Calu3 (cell line): Measurements from ENCODE around the gene C5orf52. TPM values are rescaled to one million over a fixed set of nuclear protein-coding genes. Genes with fewer than 3 reads are reported as not detected.
"Not testable (repeated sequence)": the region's sequence is repeated elsewhere in the genome, so short reads cannot be mapped to it uniquely, and the experiment has no call there.

ENCODE experiments used
- BruUV-seq: library from RNA; stranded (reverse); fragments of 400-500 nt; replicated peaks from 2 replicates; lab custom pipeline; 2021; lab: Mats Ljungman, UMichigan
- CTCF ChIA-PET: fragments of 300-600 bp; sonication (Branson Sonifier 250); formaldehyde crosslinking; loops from one replicate; lab custom pipeline; 2022; ENCODE audit warnings: antibody characterized with exemption; lab: Charles Lee
- DNase-seq: peaks from one replicate; pipeline ENCODE4 v3.0.0; 2022
- H3K27ac Mint-ChIP-seq: one replicate; pipeline ENCODE4 v1.8.0; 2022; ENCODE audit warnings: mixed read lengths; ENCODE audit not compliant: unreplicated experiment
- H3K27me3 Mint-ChIP-seq: one replicate; pipeline ENCODE4 v1.8.0; 2022; ENCODE audit warnings: mixed read lengths; ENCODE audit not compliant: unreplicated experiment
- H3K36me3 Mint-ChIP-seq: one replicate; pipeline ENCODE4 v1.8.0; 2022; ENCODE audit warnings: mild to moderate bottlenecking, moderate library complexity, mixed read lengths; ENCODE audit not compliant: insufficient read depth, unreplicated experiment
- H3K4me1 Mint-ChIP-seq: one replicate; pipeline ENCODE4 v1.8.0; 2022; ENCODE audit warnings: mild to moderate bottlenecking, low read depth, mixed read lengths; ENCODE audit not compliant: unreplicated experiment
- H3K4me3 Mint-ChIP-seq: one replicate; pipeline ENCODE4 v1.8.0; 2022; ENCODE audit warnings: mild to moderate bottlenecking, low read depth, moderate library complexity, mixed read lengths; ENCODE audit not compliant: unreplicated experiment
- H3K9me3 Mint-ChIP-seq: one replicate; pipeline ENCODE4 v1.8.0; 2022; ENCODE audit warnings: low read depth, mixed read lengths; ENCODE audit not compliant: unreplicated experiment
- intact Hi-C: fragments of 100-400 bp; cut with micrococcal nuclease; formaldehyde crosslinking; loops from one replicate; pipeline ENCODE4 v1.10.0; 2022; ENCODE audit not compliant: unreplicated experiment
- total RNA-seq: library from RNA; stranded (reverse); gene quantifications from 2 replicates; pipeline ENCODE4 v1.2.3, GENCODE V29; 2022
- TF ChIP-seq, protein P1 (sequence below): fragments of 200-600 bp; IDR thresholded peaks from one replicate; pipeline ENCODE4 v1.8.0; 2022; ENCODE audit warnings: antibody characterized with exemption; ENCODE audit not compliant: unreplicated experiment

The C5orf52 gene
- total RNA-seq, 1 experiment from 2014 or later: not detected

DNA sequence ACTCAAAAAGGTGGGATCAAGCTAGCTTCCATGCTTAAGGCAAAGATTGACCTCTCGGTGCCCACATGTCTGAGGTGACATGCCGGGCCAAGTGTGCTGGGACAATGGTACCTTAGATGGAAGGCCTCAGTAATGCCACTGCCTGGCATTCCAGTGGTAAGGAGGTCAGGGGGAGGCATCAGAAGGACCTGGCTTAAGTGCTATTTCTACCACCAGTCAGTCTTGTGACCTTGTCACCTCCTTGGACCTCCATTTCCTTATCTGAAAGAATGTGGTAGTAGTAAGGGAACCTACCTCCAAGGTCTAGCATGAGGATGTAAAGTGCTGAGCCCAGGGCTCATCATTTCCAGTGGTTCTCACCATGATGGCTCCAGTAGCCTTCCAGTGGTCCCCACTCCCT lies 8.9 kb downstream of the C5orf52 start:
- no peaks in the 10 kb centered on the region for H3K36me3 Mint-ChIP-seq
- TF ChIP-seq, protein P1, sequence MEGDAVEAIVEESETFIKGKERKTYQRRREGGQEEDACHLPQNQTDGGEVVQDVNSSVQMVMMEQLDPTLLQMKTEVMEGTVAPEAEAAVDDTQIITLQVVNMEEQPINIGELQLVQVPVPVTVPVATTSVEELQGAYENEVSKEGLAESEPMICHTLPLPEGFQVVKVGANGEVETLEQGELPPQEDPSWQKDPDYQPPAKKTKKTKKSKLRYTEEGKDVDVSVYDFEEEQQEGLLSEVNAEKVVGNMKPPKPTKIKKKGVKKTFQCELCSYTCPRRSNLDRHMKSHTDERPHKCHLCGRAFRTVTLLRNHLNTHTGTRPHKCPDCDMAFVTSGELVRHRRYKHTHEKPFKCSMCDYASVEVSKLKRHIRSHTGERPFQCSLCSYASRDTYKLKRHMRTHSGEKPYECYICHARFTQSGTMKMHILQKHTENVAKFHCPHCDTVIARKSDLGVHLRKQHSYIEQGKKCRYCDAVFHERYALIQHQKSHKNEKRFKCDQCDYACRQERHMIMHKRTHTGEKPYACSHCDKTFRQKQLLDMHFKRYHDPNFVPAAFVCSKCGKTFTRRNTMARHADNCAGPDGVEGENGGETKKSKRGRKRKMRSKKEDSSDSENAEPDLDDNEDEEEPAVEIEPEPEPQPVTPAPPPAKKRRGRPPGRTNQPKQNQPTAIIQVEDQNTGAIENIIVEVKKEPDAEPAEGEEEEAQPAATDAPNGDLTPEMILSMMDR: no peak
- no peak overlapping the region for H3K4me3 Mint-ChIP-seq
- no peaks in the 10 kb centered on the region for H3K4me1 Mint-ChIP-seq
- intact Hi-C loops: no loop called here
- no peak for DNase-seq
- CTCF ChIA-PET: no interaction called here
- no peaks in the 10 kb centered on the region for H3K27me3 Mint-ChIP-seq
- H3K27ac Mint-ChIP-seq: no peak overlapping the region
- BruUV-seq: no TSS peak
- no peaks in the 10 kb centered on the region for H3K9me3 Mint-ChIP-seq

DNA sequence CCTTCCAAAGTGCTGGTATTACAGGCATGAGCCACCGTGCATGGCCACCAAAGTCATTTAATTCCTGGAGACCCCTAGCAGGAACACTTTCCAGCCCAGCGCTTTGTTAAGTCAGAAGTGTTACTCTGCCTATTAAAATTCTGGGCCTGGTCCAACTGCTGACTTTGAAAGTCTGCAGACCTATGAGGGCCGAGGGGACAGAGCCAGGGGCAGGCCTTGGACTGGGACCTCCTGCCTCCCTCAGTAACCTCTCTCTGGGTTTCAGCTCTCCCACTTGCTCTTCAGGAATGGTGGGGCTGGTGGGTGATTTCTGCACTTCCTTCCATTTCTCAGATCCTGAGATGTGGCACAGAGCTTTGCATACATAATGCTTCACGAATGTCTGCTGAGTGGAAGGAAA lies 9.7 kb downstream of the C5orf52 start:
- H3K4me1 Mint-ChIP-seq: no peaks in the 10 kb centered on the region
- H3K36me3 Mint-ChIP-seq: no peaks in the 10 kb centered on the region
- no peaks in the 10 kb centered on the region for H3K9me3 Mint-ChIP-seq
- TF ChIP-seq, protein P1: no peak
- H3K27me3 Mint-ChIP-seq: no peaks in the 10 kb centered on the region
- no peak overlapping the region for H3K27ac Mint-ChIP-seq
- CTCF ChIA-PET: no interaction called here
- DNase-seq: no peak
- no peak overlapping the region for H3K4me3 Mint-ChIP-seq
- no TSS peak for BruUV-seq
- intact Hi-C loops: no loop called here

DNA sequence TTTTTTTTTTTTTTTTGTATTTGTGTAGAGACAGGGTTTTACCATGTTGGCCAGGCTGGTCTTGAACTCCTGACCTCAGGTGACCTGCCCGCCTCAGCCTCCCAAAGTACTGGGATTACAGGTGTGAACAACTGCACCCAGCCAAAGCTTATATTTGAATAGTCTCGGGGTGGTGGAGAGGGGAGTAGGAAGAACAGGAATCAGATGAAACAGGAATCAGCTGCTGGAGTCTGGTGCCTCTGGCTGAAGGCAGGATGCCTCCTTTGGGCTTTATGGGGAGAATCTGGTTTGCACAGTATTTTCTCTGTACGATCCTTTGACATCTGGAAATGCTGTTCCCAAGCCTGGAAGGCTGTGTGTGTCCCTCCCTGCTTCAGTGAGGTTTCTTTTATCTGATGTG lies 10.9 kb downstream of the C5orf52 start:
- intact Hi-C loops: no loop called here
- no peaks in the 10 kb centered on the region for H3K36me3 Mint-ChIP-seq
- H3K27ac Mint-ChIP-seq: no peak overlapping the region
- TF ChIP-seq, protein P1: no peak
- H3K9me3 Mint-ChIP-seq: no peaks in the 10 kb centered on the region
- no peaks in the 10 kb centered on the region for H3K27me3 Mint-ChIP-seq
- no peak for DNase-seq
- CTCF ChIA-PET: interaction anchor here (0.7 kb wide), 2 partner anchors 36 to 127 kb away, joined by 3 to 9 read pairs; no protein-coding TSS in a partner anchor
- no peak overlapping the region for H3K4me3 Mint-ChIP-seq
- BruUV-seq: no TSS peak
- H3K4me1 Mint-ChIP-seq: no peaks in the 10 kb centered on the region

DNA sequence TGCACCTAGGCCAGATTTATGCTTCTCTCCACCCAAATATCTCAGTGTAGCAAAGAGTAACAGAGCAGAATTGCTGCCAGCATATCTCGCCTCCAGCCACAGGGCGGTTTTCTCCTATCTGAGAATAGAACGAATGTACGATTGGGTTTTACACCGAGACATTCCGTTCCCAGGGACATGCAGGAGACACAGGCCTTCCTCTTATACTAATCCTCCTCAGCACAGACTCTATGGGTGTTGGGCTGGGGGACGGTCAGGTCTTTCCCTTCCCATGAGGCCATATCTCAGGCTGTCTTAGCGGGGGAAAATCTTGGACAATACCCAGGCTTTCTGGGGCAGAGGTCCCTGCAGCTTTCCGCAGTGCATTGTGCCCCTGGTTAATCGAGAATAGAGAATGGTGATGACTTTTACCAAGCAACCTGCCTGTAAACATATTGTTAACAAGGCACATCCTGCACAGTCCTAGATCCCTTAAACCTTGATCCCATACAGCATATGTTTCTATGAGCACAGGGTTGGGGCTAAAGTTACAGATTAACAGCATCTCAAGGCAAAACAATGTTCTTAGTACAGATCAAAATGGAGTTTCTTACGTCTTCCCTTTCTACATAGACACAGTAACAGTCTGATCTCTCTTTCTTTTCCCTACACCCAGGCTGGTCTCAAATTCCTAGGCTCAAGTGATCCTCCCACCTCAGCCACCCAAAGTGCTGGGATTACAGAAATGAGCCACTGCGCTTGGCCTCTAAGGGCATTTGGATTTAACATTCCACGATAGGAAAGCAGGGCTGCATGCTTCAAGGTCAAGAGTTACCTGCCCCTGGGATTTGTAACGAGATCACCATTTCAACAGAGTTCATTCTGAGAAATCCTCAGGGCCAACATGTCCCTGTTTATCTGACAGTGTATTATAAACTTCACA lies 15.2 kb downstream of the C5orf52 start:
- CTCF ChIA-PET: not testable (repeated sequence)

DNA sequence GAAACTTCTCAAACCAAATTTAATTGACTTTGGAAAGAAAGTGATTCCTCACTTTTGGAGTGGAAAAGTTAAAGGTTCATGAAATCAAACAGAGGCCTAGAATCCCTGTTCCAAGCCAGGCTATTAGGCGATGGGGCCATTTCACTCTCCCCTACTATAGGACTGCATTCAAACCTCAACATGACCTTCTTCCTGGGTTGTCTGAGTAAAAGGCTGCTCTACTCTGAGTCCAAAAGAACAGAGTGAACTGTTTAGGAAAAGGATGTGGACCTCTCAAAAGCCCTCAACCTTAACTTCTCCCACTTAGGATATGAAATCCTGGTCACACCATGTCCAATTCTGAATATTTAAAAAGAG lies 15.8 kb downstream of the C5orf52 start:
- no peaks in the 10 kb centered on the region for H3K27me3 Mint-ChIP-seq
- BruUV-seq: no TSS peak
- intact Hi-C loops: no loop called here
- H3K4me3 Mint-ChIP-seq: no peak overlapping the region
- no peaks in the 10 kb centered on the region for H3K36me3 Mint-ChIP-seq
- peaks cover 3% of the 10 kb centered on the region for H3K9me3 Mint-ChIP-seq
- no peak overlapping the region for H3K27ac Mint-ChIP-seq
- H3K4me1 Mint-ChIP-seq: no peaks in the 10 kb centered on the region
- CTCF ChIA-PET: no interaction called here
- no peak for DNase-seq
- TF ChIP-seq, protein P1: no peak

More for the DNA sequence above, 15.2 kb downstream of the C5orf52 start:
- H3K27me3 Mint-ChIP-seq, DNase-seq, H3K36me3 Mint-ChIP-seq, H3K4me1 Mint-ChIP-seq, H3K9me3 Mint-ChIP-seq, H3K4me3 Mint-ChIP-seq, H3K27ac Mint-ChIP-seq, BruUV-seq, intact Hi-C loops: not testable (repeated sequence)
